Measurements from ENCODE around the gene ZC3H4.
A peak's percentile ranks its signal among the peaks of the same experiment; 100 is the strongest.

The ZC3H4 gene

GRCh38 chr19:47111682-47112165 is 1.9 kb downstream of the ZC3H4 start:
- H3K27ac ChIP-seq: peak overlapping the region; percentile 100
- no peak for DNase-seq
- H3K27me3 ChIP-seq (ENCODE audit: insufficient read depth, low read depth, severe bottlenecking): no peaks in the 10 kb centered on the region
- peak overlapping the region; percentile 97 for H3K4me3 ChIP-seq (ENCODE audit: low read depth, low read length)
- peaks cover 17% of the 10 kb centered on the region for H3K36me3 ChIP-seq
- H3K9me3 ChIP-seq (ENCODE audit: severe bottlenecking): no peaks in the 10 kb centered on the region
- no peak for TF ChIP-seq CTCF (IDR thresholded peaks at IDR 0.05; ENCODE audit: low read depth, low read length)

GRCh38 chr19:47111006-47111621 is 2.5 kb downstream of the ZC3H4 start:
- H3K9me3 ChIP-seq (ENCODE audit: severe bottlenecking): no peaks in the 10 kb centered on the region
- DNase-seq: peak; percentile 23
- peak overlapping the region; percentile 97 for H3K4me3 ChIP-seq (ENCODE audit: low read depth, low read length)
- TF ChIP-seq CTCF (IDR thresholded peaks at IDR 0.05; ENCODE audit: low read depth, low read length): no peak
- peak overlapping the region; percentile 100 for H3K27ac ChIP-seq
- H3K27me3 ChIP-seq (ENCODE audit: insufficient read depth, low read depth, severe bottlenecking): no peaks in the 10 kb centered on the region
- peaks cover 22% of the 10 kb centered on the region for H3K36me3 ChIP-seq

- TF ChIP-seq CTCF (IDR thresholded peaks at IDR 0.05; ENCODE audit: low read depth, low read length): no peak
- no peaks in the 10 kb centered on the region for H3K9me3 ChIP-seq (ENCODE audit: severe bottlenecking)
- peak overlapping the region; percentile 100 for H3K27ac ChIP-seq
- H3K36me3 ChIP-seq: peaks cover 28% of the 10 kb centered on the region
- no peaks in the 10 kb centered on the region for H3K27me3 ChIP-seq (ENCODE audit: insufficient read depth, low read depth, severe bottlenecking)
- peak overlapping the region; percentile 97 for H3K4me3 ChIP-seq (ENCODE audit: low read depth, low read length)
- DNase-seq: peak; percentile 60
Measured at GRCh38 chr19:47110521-47111005, 3.0 kb downstream of the ZC3H4 start.

GRCh38 chr19:47109541-47110375 is 3.8 kb downstream of the ZC3H4 start:
- H3K27ac ChIP-seq: no peak overlapping the region
- no peak for DNase-seq
- peaks cover 36% of the 10 kb centered on the region for H3K36me3 ChIP-seq
- H3K9me3 ChIP-seq (ENCODE audit: severe bottlenecking): no peaks in the 10 kb centered on the region
- no peak for TF ChIP-seq CTCF (IDR thresholded peaks at IDR 0.05; ENCODE audit: low read depth, low read length)
- no peaks in the 10 kb centered on the region for H3K27me3 ChIP-seq (ENCODE audit: insufficient read depth, low read depth, severe bottlenecking)
- peak overlapping the region; percentile 97 for H3K4me3 ChIP-seq (ENCODE audit: low read depth, low read length)

- DNase-seq: no peak
- Histone ChIP-seq H3K9me3 (ENCODE audit: severe bottlenecking) (no peaks in the 10 kb centered on the region), H3K27ac (no peak overlapping the region), H3K4me3 (ENCODE audit: low read depth, low read length) (no peak overlapping the region), H3K27me3 (ENCODE audit: insufficient read depth, low read depth, severe bottlenecking) (no peaks in the 10 kb centered on the region), H3K36me3 (peaks cover 39% of the 10 kb centered on the region)
- TF ChIP-seq CTCF (IDR thresholded peaks at IDR 0.05; ENCODE audit: low read depth, low read length): no peak
Measured at GRCh38 chr19:47109177-47109540, 4.4 kb downstream of the ZC3H4 start.

All from WERI-Rb-1 (cell line).